Measurements from ENCODE around the gene SFXN5. TPM values are rescaled to one million over a fixed set of nuclear protein-coding genes. Genes with fewer than 3 reads are reported as not detected.
A peak's percentile ranks its signal among the peaks of the same experiment; 100 is the strongest.

SFXN5 gene
- total RNA-seq, 1 donor from 2014 or later = 14.9 TPM

- Histone ChIP-seq H3K9me3 (ENCODE audit: insufficient read depth, low read depth, low read length) (no peaks in the 10 kb centered on the region), H3K4me2 (ENCODE audit: low read length) (no peak overlapping the region), H3K36me3 (ENCODE audit: insufficient read depth, low read length) (peaks cover 5% of the 10 kb centered on the region), H3K4me3 (ENCODE audit: insufficient read depth, low read depth, low read length) (no peak overlapping the region), H2AFZ (ENCODE audit: low read depth, low read length) (no peak overlapping the region), H3K4me1 (ENCODE audit: insufficient read depth, low read length) (peaks cover 40% of the 10 kb centered on the region), H3K9ac (ENCODE audit: low read length) (no peak overlapping the region), H4K20me1 (ENCODE audit: insufficient read depth, low read length) (peaks cover 74% of the 10 kb centered on the region), H3K27ac (ENCODE audit: low read depth, low read length) (no peak overlapping the region), H3K79me2 (ENCODE audit: insufficient read depth, low read length) (peaks cover 94% of the 10 kb centered on the region), H3K27me3 (ENCODE audit: insufficient read depth, low read length) (no peaks in the 10 kb centered on the region)
- Mint-ChIP-seq H3K27me3 (ENCODE audit: low read depth, unreplicated experiment) (no peaks in the 10 kb centered on the region), H3K9me3 (ENCODE audit: unreplicated experiment) (no peaks in the 10 kb centered on the region), H3K36me3 (ENCODE audit: low read depth, unreplicated experiment) (peaks cover 14% of the 10 kb centered on the region), H3K27ac (ENCODE audit: unreplicated experiment) (peak overlapping the region; percentile 95), H3K4me1 (ENCODE audit: low read depth, unreplicated experiment) (peaks cover 47% of the 10 kb centered on the region), H3K4me3 (ENCODE audit: unreplicated experiment) (peak overlapping the region; percentile 36)
- FAIRE-seq = no peak
- no peak for TF ChIP-seq CTCF (IDR thresholded peaks at IDR 0.05; ENCODE audit: insufficient read depth, low read depth, low read length)
- no peak for TF ChIP-seq EZH2 (IDR thresholded peaks at IDR 0.05; ENCODE audit: insufficient read depth, low read length)
- no peak for DNase-seq (ENCODE audit: low read depth)
Measured at GRCh38 chr2:73092146-73092783, 20.8 kb upstream of the SFXN5 start.

DNA sequence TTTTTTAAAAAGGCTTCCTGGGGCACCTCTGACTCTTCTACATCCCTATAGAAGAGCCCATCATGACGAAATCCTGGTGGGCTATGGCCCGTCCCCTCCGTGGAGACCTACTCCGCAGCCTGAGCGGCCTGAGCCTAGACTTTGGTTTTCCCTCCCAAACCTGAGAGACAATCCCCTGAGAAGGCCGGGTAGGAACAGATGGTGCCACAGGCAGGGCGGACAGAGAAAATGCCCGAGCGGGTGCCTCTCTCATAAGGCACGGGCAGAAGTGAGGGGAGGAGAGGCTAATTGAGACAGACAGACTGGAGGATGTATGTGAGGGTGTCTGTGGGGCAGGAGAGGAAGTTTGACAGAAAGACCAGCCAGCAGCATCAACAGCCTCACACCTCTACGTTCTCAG lies 20.2 kb upstream of the SFXN5 start:
- Histone ChIP-seq H3K4me2 (ENCODE audit: low read length) (no peak overlapping the region), H3K9me3 (ENCODE audit: insufficient read depth, low read depth, low read length) (no peaks in the 10 kb centered on the region), H3K27ac (ENCODE audit: low read depth, low read length) (peak overlapping the region; percentile 22), H2AFZ (ENCODE audit: low read depth, low read length) (no peak overlapping the region), H3K4me3 (ENCODE audit: insufficient read depth, low read depth, low read length) (no peak overlapping the region), H3K27me3 (ENCODE audit: insufficient read depth, low read length) (no peaks in the 10 kb centered on the region), H3K36me3 (ENCODE audit: insufficient read depth, low read length) (peaks cover 5% of the 10 kb centered on the region), H4K20me1 (ENCODE audit: insufficient read depth, low read length) (peaks cover 74% of the 10 kb centered on the region), H3K9ac (ENCODE audit: low read length) (no peak overlapping the region), H3K79me2 (ENCODE audit: insufficient read depth, low read length) (peaks cover 95% of the 10 kb centered on the region), H3K4me1 (ENCODE audit: insufficient read depth, low read length) (peaks cover 41% of the 10 kb centered on the region)
- DNase-seq (ENCODE audit: low read depth) = no peak
- peaks cover 14% of the 10 kb centered on the region for H3K36me3 Mint-ChIP-seq (ENCODE audit: low read depth, unreplicated experiment)
- H3K9me3 Mint-ChIP-seq (ENCODE audit: unreplicated experiment) = no peaks in the 10 kb centered on the region
- H3K27me3 Mint-ChIP-seq (ENCODE audit: low read depth, unreplicated experiment) = no peaks in the 10 kb centered on the region
- peak overlapping the region; percentile 95 for H3K27ac Mint-ChIP-seq (ENCODE audit: unreplicated experiment)
- peaks cover 52% of the 10 kb centered on the region for H3K4me1 Mint-ChIP-seq (ENCODE audit: low read depth, unreplicated experiment)
- TF ChIP-seq EZH2 (IDR thresholded peaks at IDR 0.05; ENCODE audit: insufficient read depth, low read length) = no peak
- TF ChIP-seq CTCF (IDR thresholded peaks at IDR 0.05; ENCODE audit: insufficient read depth, low read depth, low read length) = no peak
- peak overlapping the region; percentile 36 for H3K4me3 Mint-ChIP-seq (ENCODE audit: unreplicated experiment)
- no peak for FAIRE-seq

DNA sequence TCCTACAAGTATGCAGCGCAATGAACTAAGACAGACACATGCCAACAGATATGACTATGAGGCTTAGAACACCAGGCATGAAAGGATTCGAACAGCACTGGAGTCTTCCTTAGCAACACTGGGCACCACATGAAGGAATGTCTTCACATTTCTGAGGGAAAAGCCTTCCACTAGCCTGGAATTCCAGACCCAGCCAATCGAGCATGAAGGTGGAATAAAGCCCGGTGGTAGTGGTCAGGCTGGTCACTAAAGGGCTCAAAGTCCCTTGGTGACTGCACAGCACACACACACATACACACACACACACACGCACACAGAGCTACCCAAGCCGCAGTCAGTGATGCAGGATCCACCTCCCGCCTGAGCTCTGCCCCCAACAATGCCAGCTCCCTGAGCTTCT lies 19.7 kb upstream of the SFXN5 start:
- no peaks in the 10 kb centered on the region for H3K27me3 Mint-ChIP-seq (ENCODE audit: low read depth, unreplicated experiment)
- TF ChIP-seq CTCF (IDR thresholded peaks at IDR 0.05; ENCODE audit: insufficient read depth, low read depth, low read length) (no peak), EZH2 (IDR thresholded peaks at IDR 0.05; ENCODE audit: insufficient read depth, low read length) (no peak)
- DNase-seq (ENCODE audit: low read depth) (peak; percentile 81), FAIRE-seq (peak; percentile 34)
- Histone ChIP-seq H4K20me1 (ENCODE audit: insufficient read depth, low read length) (peaks cover 74% of the 10 kb centered on the region), H3K36me3 (ENCODE audit: insufficient read depth, low read length) (peaks cover 5% of the 10 kb centered on the region), H3K27me3 (ENCODE audit: insufficient read depth, low read length) (no peaks in the 10 kb centered on the region), H3K4me2 (ENCODE audit: low read length) (peak overlapping the region; percentile 23), H3K27ac (ENCODE audit: low read depth, low read length) (peak overlapping the region; percentile 97), H3K9me3 (ENCODE audit: insufficient read depth, low read depth, low read length) (no peaks in the 10 kb centered on the region), H3K4me3 (ENCODE audit: insufficient read depth, low read depth, low read length) (no peak overlapping the region), H3K4me1 (ENCODE audit: insufficient read depth, low read length) (peaks cover 44% of the 10 kb centered on the region), H3K79me2 (ENCODE audit: insufficient read depth, low read length) (peaks cover 95% of the 10 kb centered on the region), H3K9ac (ENCODE audit: low read length) (no peak overlapping the region), H2AFZ (ENCODE audit: low read depth, low read length) (no peak overlapping the region)
- peaks cover 56% of the 10 kb centered on the region for H3K4me1 Mint-ChIP-seq (ENCODE audit: low read depth, unreplicated experiment)
- H3K36me3 Mint-ChIP-seq (ENCODE audit: low read depth, unreplicated experiment) = peaks cover 14% of the 10 kb centered on the region
- H3K27ac Mint-ChIP-seq (ENCODE audit: unreplicated experiment) = peak overlapping the region; percentile 95
- H3K9me3 Mint-ChIP-seq (ENCODE audit: unreplicated experiment) = no peaks in the 10 kb centered on the region
- H3K4me3 Mint-ChIP-seq (ENCODE audit: unreplicated experiment) = peak overlapping the region; percentile 12
